Trophoblast cell (in vitro differentiated cells and primary cell): ENCODE measurements around the gene DSCAM.

Experiments used
- DNase-seq, 2 donors: peaks; one replicate each; pipeline ENCODE4 v3.0.0-alpha.2; 2016
- H2AFZ ChIP-seq: 2 replicates; pipeline ENCODE4 v1.6.1; 2013; ENCODE audit warnings: low read length, moderate library complexity, mild to moderate bottlenecking; ENCODE audit not compliant: insufficient read depth, poor library complexity
- H2AK5ac ChIP-seq: 2 replicates; pipeline ENCODE4 v1.6.1; 2013; ENCODE audit warnings: mild to moderate bottlenecking, low read length
- H2BK120ac ChIP-seq: 2 replicates; pipeline ENCODE4 v1.6.1; 2013; ENCODE audit warnings: low read length, mild to moderate bottlenecking, moderate library complexity; ENCODE audit not compliant: insufficient read depth, poor library complexity
- H2BK12ac ChIP-seq: 2 replicates; pipeline ENCODE4 v1.6.1; 2013; ENCODE audit warnings: mild to moderate bottlenecking, low read length, moderate library complexity
- H2BK5ac ChIP-seq: 2 replicates; pipeline ENCODE4 v1.6.1; 2013; ENCODE audit warnings: low read length, low read depth, moderate library complexity, mild to moderate bottlenecking; ENCODE audit not compliant: poor library complexity
- H3K14ac ChIP-seq: 2 replicates; pipeline ENCODE4 v1.6.1; 2013; ENCODE audit warnings: mild to moderate bottlenecking, low read length
- H3K18ac ChIP-seq: 2 replicates; pipeline ENCODE4 v1.6.1; 2013; ENCODE audit warnings: mild to moderate bottlenecking, low read length
- H3K23ac ChIP-seq: 2 replicates; pipeline ENCODE4 v1.6.1; 2013; ENCODE audit warnings: low read length
- H3K27ac ChIP-seq: 2 replicates; pipeline ENCODE4 v1.5.1; 2013; ENCODE audit warnings: low read depth, mild to moderate bottlenecking, inconsistent platforms, low read length, moderate library complexity
- H3K27me3 ChIP-seq: 2 replicates; pipeline ENCODE4 v1.6.1; 2013; ENCODE audit warnings: inconsistent platforms, mild to moderate bottlenecking, low read length, moderate library complexity; ENCODE audit not compliant: insufficient read depth
- H3K36me3 ChIP-seq, 2 experiments: 1 replicate in 1 of 2; 2 replicates in 1 of 2; pipeline ENCODE4 v1.6.1; 2013; ENCODE audit warnings: low read length in 2 of 2, mild to moderate bottlenecking in 2 of 2, moderate library complexity in 1 of 2; ENCODE audit not compliant: insufficient read depth in 2 of 2, control insufficient read depth in 1 of 2
- H3K4ac ChIP-seq: 2 replicates; pipeline ENCODE4 v1.6.1; 2013; ENCODE audit warnings: low read depth, mild to moderate bottlenecking, low read length, moderate library complexity
- H3K4me1 ChIP-seq, 2 experiments: 1 replicate in 1 of 2; 2 replicates in 1 of 2; pipeline ENCODE4 v1.6.1; 2013; ENCODE audit warnings: low read length in 2 of 2, mild to moderate bottlenecking in 2 of 2, moderate library complexity in 1 of 2; ENCODE audit not compliant: insufficient read depth in 2 of 2, control insufficient read depth in 1 of 2
- H3K4me2 ChIP-seq: 2 replicates; pipeline ENCODE4 v1.6.1; 2013; ENCODE audit warnings: inconsistent platforms, mild to moderate bottlenecking, low read length, moderate library complexity
- H3K4me3 ChIP-seq: 2 replicates; pipeline ENCODE4 v1.5.1; 2013; ENCODE audit warnings: mild to moderate bottlenecking, low read depth, low read length, inconsistent platforms
- H3K79me1 ChIP-seq: one replicate; pipeline ENCODE4 v1.6.1; 2013; ENCODE audit warnings: low read length
- H3K79me2 ChIP-seq: 2 replicates; pipeline ENCODE4 v1.6.1; 2013; ENCODE audit warnings: low read length, mild to moderate bottlenecking; ENCODE audit not compliant: control insufficient read depth, insufficient read depth, poor library complexity
- H3K9ac ChIP-seq: 2 replicates; pipeline ENCODE4 v1.6.1; 2013; ENCODE audit warnings: mild to moderate bottlenecking, low read length
- H3K9me3 ChIP-seq: 2 replicates; pipeline ENCODE4 v1.6.1; 2013; ENCODE audit warnings: low read depth, mild to moderate bottlenecking, control low read depth, inconsistent platforms, low read length; ENCODE audit not compliant: insufficient read depth
- H4K12ac ChIP-seq: 2 replicates; pipeline ENCODE4 v1.6.1; 2013; ENCODE audit warnings: low read depth, mild to moderate bottlenecking, low read length, moderate library complexity
- H4K8ac ChIP-seq: 2 replicates; pipeline ENCODE4 v1.6.1; 2013; ENCODE audit warnings: low read depth, mild to moderate bottlenecking, low read length, moderate library complexity
- H4K91ac ChIP-seq: one replicate; pipeline ENCODE4 v1.6.1; 2013; ENCODE audit warnings: low read depth, mild to moderate bottlenecking, low read length, moderate library complexity
- WGBS: extraction: QIAGEN DNeasy Blood & Tissue Kit; methylation state at CpG from one replicate; pipeline ENCODE4 v1.1.7; 2013; ENCODE audit warnings: missing lambda C conversion rate; ENCODE audit not compliant: insufficient read length, insufficient coverage; ENCODE audit errors: extremely low coverage; 5-methylcytosine and 5-hydroxymethylcytosine counted together

DSCAM gene

DNA sequence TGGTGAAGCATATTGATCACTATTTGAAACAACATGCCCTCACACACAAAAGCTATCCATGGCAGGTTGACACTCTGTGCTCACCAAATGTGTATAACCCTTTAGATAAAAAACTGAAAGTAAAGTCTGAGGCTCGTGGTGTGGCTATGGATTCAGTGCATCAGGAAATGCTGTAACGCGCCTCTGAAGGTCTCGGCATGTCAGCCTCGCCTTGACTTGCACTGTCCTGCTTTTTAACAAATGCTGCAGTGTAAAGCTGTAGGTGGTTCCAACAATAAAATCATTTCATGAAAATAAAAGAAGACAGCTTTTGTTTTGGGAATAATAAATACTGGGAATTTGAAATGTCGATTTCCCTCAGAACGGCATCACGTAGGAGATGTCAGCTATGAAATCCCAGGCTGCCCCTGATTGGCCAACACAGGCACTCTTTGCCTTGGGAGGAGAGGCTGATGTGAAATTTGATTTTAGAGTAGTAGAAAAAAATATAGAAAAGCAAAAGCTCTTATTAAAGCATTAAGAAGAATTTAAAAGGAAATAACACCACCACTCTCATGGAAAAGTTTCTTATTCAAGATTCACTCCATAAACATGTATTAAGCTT, 168.2 kb downstream of the DSCAM start:
- H3K27me3 ChIP-seq = no peaks in the 10 kb centered on the region
- no peaks in the 10 kb centered on the region for H3K36me3 ChIP-seq
- no peak overlapping the region for H2BK120ac ChIP-seq
- H2AK5ac ChIP-seq = no peak overlapping the region
- H3K79me2 ChIP-seq = no peaks in the 10 kb centered on the region
- no peak overlapping the region for H3K4me2 ChIP-seq
- H3K27ac ChIP-seq = no peak overlapping the region
- no peak for DNase-seq
- H3K4me3 ChIP-seq = no peak overlapping the region
- H3K23ac ChIP-seq = no peak overlapping the region
- no peaks in the 10 kb centered on the region for H3K4me1 ChIP-seq
- H4K8ac ChIP-seq = no peak overlapping the region
- no peak overlapping the region for H2BK12ac ChIP-seq
- WGBS = no CpG with 5 or more reads among the region's 8 CpGs
- H4K91ac ChIP-seq = no peak overlapping the region
- H3K9ac ChIP-seq = no peak overlapping the region
- H3K79me1 ChIP-seq = no peaks in the 10 kb centered on the region
- no peaks in the 10 kb centered on the region for H3K9me3 ChIP-seq
- no peak overlapping the region for H3K18ac ChIP-seq
- H4K12ac ChIP-seq = no peak overlapping the region
- H3K14ac ChIP-seq = no peak overlapping the region
- H2BK5ac ChIP-seq = no peak overlapping the region
- no peak overlapping the region for H3K4ac ChIP-seq
- H2AFZ ChIP-seq = no peak overlapping the region

DNA sequence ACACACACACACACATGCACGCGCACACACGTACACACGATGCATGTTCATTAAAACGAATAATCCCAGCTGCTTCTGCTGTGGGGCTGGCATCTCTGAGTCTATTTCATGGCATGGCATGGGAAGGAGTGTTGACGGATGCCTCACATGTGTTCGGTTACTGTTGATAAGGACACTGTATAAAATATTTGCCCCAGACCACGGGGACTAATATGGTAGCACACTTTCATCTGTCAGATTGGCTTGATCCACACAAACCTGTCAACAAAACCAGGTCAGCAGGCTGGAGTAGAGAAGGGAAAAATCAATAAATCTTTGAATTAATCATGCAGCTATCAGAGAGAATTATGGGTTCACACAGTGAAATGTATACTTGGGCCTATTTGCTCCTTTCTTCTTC, 171.9 kb downstream of the DSCAM start:
- no peak overlapping the region for H3K23ac ChIP-seq
- H4K12ac ChIP-seq = no peak overlapping the region
- H2BK120ac ChIP-seq = no peak overlapping the region
- H3K27me3 ChIP-seq = no peaks in the 10 kb centered on the region
- H3K79me1 ChIP-seq = no peaks in the 10 kb centered on the region
- H2BK5ac ChIP-seq = no peak overlapping the region
- DNase-seq = no peak
- H3K79me2 ChIP-seq = no peaks in the 10 kb centered on the region
- H2AK5ac ChIP-seq = no peak overlapping the region
- H2BK12ac ChIP-seq = no peak overlapping the region
- no peaks in the 10 kb centered on the region for H3K9me3 ChIP-seq
- no peak overlapping the region for H2AFZ ChIP-seq
- H3K27ac ChIP-seq = no peak overlapping the region
- H3K9ac ChIP-seq = no peak overlapping the region
- no peak overlapping the region for H3K4me3 ChIP-seq
- no peak overlapping the region for H3K14ac ChIP-seq
- no peaks in the 10 kb centered on the region for H3K36me3 ChIP-seq
- peaks cover 0 to 2% of the 10 kb centered on the region in 2 experiments for H3K4me1 ChIP-seq
- WGBS = no CpG with 5 or more reads among the region's 8 CpGs
- H4K8ac ChIP-seq = no peak overlapping the region
- no peak overlapping the region for H4K91ac ChIP-seq
- H3K4ac ChIP-seq = no peak overlapping the region
- no peak overlapping the region for H3K4me2 ChIP-seq
- no peak overlapping the region for H3K18ac ChIP-seq

GRCh38 chr21:40672602-40673001, 174.4 kb downstream of the DSCAM start:
- H3K36me3 ChIP-seq = no peaks in the 10 kb centered on the region
- no peaks in the 10 kb centered on the region for H3K9me3 ChIP-seq
- no peak overlapping the region for H2BK5ac ChIP-seq
- no peak overlapping the region for H4K91ac ChIP-seq
- no peak overlapping the region for H3K9ac ChIP-seq
- no peak overlapping the region for H3K14ac ChIP-seq
- no peak overlapping the region for H2BK12ac ChIP-seq
- DNase-seq = no peak
- no peaks in the 10 kb centered on the region for H3K79me2 ChIP-seq
- H3K23ac ChIP-seq = no peak overlapping the region
- H2AK5ac ChIP-seq = no peak overlapping the region
- no peak overlapping the region for H3K4ac ChIP-seq
- no peak overlapping the region for H2BK120ac ChIP-seq
- H2AFZ ChIP-seq = no peak overlapping the region
- no peak overlapping the region for H4K8ac ChIP-seq
- H4K12ac ChIP-seq = no peak overlapping the region
- H3K27me3 ChIP-seq = no peaks in the 10 kb centered on the region
- no peak overlapping the region for H3K4me3 ChIP-seq
- H3K18ac ChIP-seq = no peak overlapping the region
- H3K4me2 ChIP-seq = no peak overlapping the region
- WGBS = no CpG with 5 or more reads among the region's 2 CpGs
- no peaks in the 10 kb centered on the region for H3K79me1 ChIP-seq
- peaks cover 0 to 2% of the 10 kb centered on the region in 2 experiments for H3K4me1 ChIP-seq
- no peak overlapping the region for H3K27ac ChIP-seq

GRCh38 chr21:40671716-40672115, 175.2 kb downstream of the DSCAM start:
- Histone ChIP-seq H3K18ac (no peak overlapping the region), H2AK5ac (no peak overlapping the region), H3K4me3 (no peak overlapping the region), H3K27me3 (no peaks in the 10 kb centered on the region), H3K79me2 (no peaks in the 10 kb centered on the region), H2BK5ac (no peak overlapping the region), H3K27ac (no peak overlapping the region), H3K14ac (no peak overlapping the region), H4K8ac (no peak overlapping the region), H3K36me3 (no peaks in the 10 kb centered on the region), H2AFZ (no peak overlapping the region), H3K4ac (no peak overlapping the region), H2BK120ac (no peak overlapping the region), H4K12ac (no peak overlapping the region), H4K91ac (no peak overlapping the region), H3K9me3 (no peaks in the 10 kb centered on the region), H3K4me2 (no peak overlapping the region), H3K79me1 (no peaks in the 10 kb centered on the region), H3K9ac (no peak overlapping the region), H3K4me1 (peaks cover 0 to 2% of the 10 kb centered on the region in 2 experiments), H3K23ac (no peak overlapping the region), H2BK12ac (no peak overlapping the region)
- no CpG with 5 or more reads among the region's 2 CpGs for WGBS
- no peak for DNase-seq
